IMR-90 (cell line): Measurements from ENCODE around the gene C22orf31. TPM values are rescaled to one million over a fixed set of nuclear protein-coding genes. Genes with fewer than 3 reads are reported as not detected.
A peak's percentile ranks its signal among the peaks of the same experiment; 100 is the strongest.

Experiments used
- ATAC-seq: fragments of 200-7000 bp; cut with Tn5 transposase; 2 replicates; pipeline ENCODE4 v1.9.1; 2020; ENCODE audit warnings: low read depth, mild to moderate bottlenecking, moderate library complexity
- BruUV-seq: library from RNA; stranded (reverse); fragments of 400-500 nt; replicated peaks from 2 replicates; lab custom pipeline; 2021; lab: Mats Ljungman, UMichigan
- CTCF ChIA-PET: fragments of 300-600 bp; formaldehyde crosslinking; extraction: SDS; loops from one replicate; lab custom pipeline; 2021; ENCODE audit warnings: antibody characterized with exemption; lab: Yijun Ruan, JAX
- POLR2A ChIA-PET: fragments of 300-600 bp; sonication (Branson Sonifier 250); formaldehyde crosslinking; loops from one replicate; lab custom pipeline; 2022; ENCODE audit warnings: antibody characterized with exemption; ENCODE audit not compliant: unreplicated experiment; lab: Charles Lee
- DNase-seq: peaks from one replicate; pipeline ENCODE4 v3.0.0; 2013
- H2AFZ ChIP-seq: replicated peaks from 2 replicates; pipeline ENCODE3; 2013; ENCODE audit warnings: low read length, mild to moderate bottlenecking; ENCODE audit not compliant: poor library complexity
- H2AK5ac ChIP-seq: 2 replicates; pipeline ENCODE4 v1.6.1; 2013; ENCODE audit warnings: low read depth, low read length, inconsistent platforms
- H2AK9ac ChIP-seq: replicated peaks from 2 replicates; pipeline ENCODE3; 2013; ENCODE audit warnings: mild to moderate bottlenecking, low read depth, low read length, moderate library complexity; ENCODE audit not compliant: poor library complexity
- H2BK120ac ChIP-seq: 2 replicates; pipeline ENCODE4 v1.6.1; 2013; ENCODE audit warnings: low read depth, low read length, inconsistent platforms
- H2BK15ac ChIP-seq: 3 replicates; pipeline ENCODE4 v1.6.1; 2013; ENCODE audit warnings: low read depth, low read length, inconsistent platforms
- H2BK20ac ChIP-seq: 2 replicates; pipeline ENCODE4 v1.6.1; 2013; ENCODE audit warnings: low read depth, mild to moderate bottlenecking, inconsistent platforms, low read length, moderate library complexity
- H2BK5ac ChIP-seq: 2 replicates; pipeline ENCODE4 v1.6.1; 2013; ENCODE audit warnings: mild to moderate bottlenecking, low read depth, low read length, inconsistent platforms; ENCODE audit not compliant: poor library complexity, severe bottlenecking
- H3K14ac ChIP-seq: replicated peaks from 2 replicates; pipeline ENCODE4 v1.6.1; 2013; ENCODE audit warnings: low read depth, low read length, inconsistent platforms
- H3K18ac ChIP-seq: 2 replicates; pipeline ENCODE4 v1.6.1; 2013; ENCODE audit warnings: low read depth, low read length, control low read depth
- H3K23ac ChIP-seq: 2 replicates; pipeline ENCODE4 v1.6.1; 2013; ENCODE audit warnings: low read depth, low read length, inconsistent platforms
- H3K27ac ChIP-seq: 2 replicates; pipeline ENCODE4 v1.5.1; 2013; ENCODE audit warnings: mild to moderate bottlenecking, control low read depth, low read length; ENCODE audit not compliant: insufficient read depth
- H3K27me3 ChIP-seq: 2 replicates; pipeline ENCODE4 v1.6.1; 2013; ENCODE audit warnings: low read length; ENCODE audit not compliant: control insufficient read depth, insufficient read depth
- H3K36me3 ChIP-seq: 2 replicates; pipeline ENCODE4 v1.6.1; 2013; ENCODE audit warnings: low read length, mixed read lengths; ENCODE audit not compliant: control insufficient read depth, insufficient read depth
- H3K4ac ChIP-seq: 2 replicates; pipeline ENCODE4 v1.6.1; 2013; ENCODE audit warnings: low read depth, low read length, inconsistent platforms
- H3K4me1 ChIP-seq: 2 replicates; pipeline ENCODE4 v1.6.1; 2013; ENCODE audit warnings: low read length, mixed read lengths; ENCODE audit not compliant: control insufficient read depth, insufficient read depth
- H3K4me2 ChIP-seq: 2 replicates; pipeline ENCODE4 v1.6.1; 2013; ENCODE audit warnings: low read depth, mild to moderate bottlenecking, control low read depth, low read length, moderate library complexity
- H3K4me3 ChIP-seq: 2 replicates; pipeline ENCODE4 v1.5.1; 2013; ENCODE audit warnings: low read depth, mild to moderate bottlenecking, control low read depth, low read length, moderate library complexity; ENCODE audit not compliant: insufficient read depth
- H3K56ac ChIP-seq: 2 replicates; pipeline ENCODE4 v1.6.1; 2013; ENCODE audit warnings: low read length, inconsistent platforms; ENCODE audit not compliant: insufficient read depth; ENCODE audit errors: extremely low read depth
- H3K79me1 ChIP-seq, 2 experiments: 2 replicates each; pipeline ENCODE4 v1.6.1; 2013; ENCODE audit warnings: low read length in 2 of 2, inconsistent platforms in 1 of 2, low read depth in 1 of 2
- H3K9ac ChIP-seq: 2 replicates; pipeline ENCODE4 v1.6.1; 2013; ENCODE audit warnings: low read depth, low read length, control low read depth
- H3K9me1 ChIP-seq: 2 replicates; pipeline ENCODE4 v1.6.1; 2013; ENCODE audit warnings: low read length, inconsistent platforms; ENCODE audit not compliant: insufficient read depth
- H3K9me3 ChIP-seq: 2 replicates; pipeline ENCODE4 v1.6.1; 2013; ENCODE audit warnings: low read length; ENCODE audit not compliant: control insufficient read depth, insufficient read depth
- H4K20me1 ChIP-seq: 2 replicates; pipeline ENCODE4 v1.6.1; 2013; ENCODE audit warnings: low read length, inconsistent platforms; ENCODE audit not compliant: insufficient read depth
- H4K5ac ChIP-seq: 2 replicates; pipeline ENCODE4 v1.6.1; 2013; ENCODE audit warnings: mild to moderate bottlenecking, low read depth, low read length, control low read depth
- H4K8ac ChIP-seq, 2 experiments: 2 replicates each; pipeline ENCODE4 v1.6.1; 2013; ENCODE audit warnings: low read depth in 2 of 2, low read length in 2 of 2, control low read depth in 1 of 2, inconsistent platforms in 1 of 2
- H4K91ac ChIP-seq: 2 replicates; pipeline ENCODE4 v1.6.1; 2013; ENCODE audit warnings: low read depth, low read length, inconsistent platforms; ENCODE audit not compliant: insufficient read depth
- BHLHE40 ChIP-seq: fragments of 150-350 bp; IDR thresholded peaks from 2 replicates; pipeline ENCODE4 v1.6.1; 2016; ENCODE audit warnings: mild to moderate bottlenecking, low read depth, low read length
- CEBPB ChIP-seq: IDR thresholded peaks from 2 replicates; pipeline ENCODE4 v1.6.1; 2012; ENCODE audit warnings: low read depth, low read length, improper control_type of control experiment
- ELK1 ChIP-seq: fragments of 150-350 bp; IDR thresholded peaks from 2 replicates; pipeline ENCODE4 v1.6.1; 2016; ENCODE audit warnings: low read depth, mild to moderate bottlenecking, low read length, moderate library complexity, borderline replicate concordance
- MAFK ChIP-seq: IDR thresholded peaks from 2 replicates; pipeline ENCODE4 v1.6.1; 2012; ENCODE audit warnings: low read depth, low read length, improper control_type of control experiment
- MAZ ChIP-seq: IDR thresholded peaks from 2 replicates; pipeline ENCODE4 v1.6.1; 2012; ENCODE audit warnings: low read depth, mild to moderate bottlenecking, low read length, improper control_type of control experiment, moderate library complexity, borderline replicate concordance
- MXI1 ChIP-seq: IDR thresholded peaks from 2 replicates; pipeline ENCODE4 v1.6.1; 2012; ENCODE audit warnings: low read depth, mild to moderate bottlenecking, low read length, moderate library complexity, borderline replicate concordance
- NFE2L2 ChIP-seq: fragments of 150-350 bp; IDR thresholded peaks from 2 replicates; pipeline ENCODE4 v1.6.1; 2016; ENCODE audit warnings: low read depth, mild to moderate bottlenecking, low read length
- RCOR1 ChIP-seq: IDR thresholded peaks from 2 replicates; pipeline ENCODE4 v1.6.1; 2012; ENCODE audit warnings: mild to moderate bottlenecking, low read length, improper control_type of control experiment; ENCODE audit not compliant: insufficient replicate concordance
- RFX5 ChIP-seq: IDR thresholded peaks from 2 replicates; pipeline ENCODE4 v1.8.0; 2012; ENCODE audit warnings: low read depth, mild to moderate bottlenecking, low read length, moderate library complexity
- SMC3 ChIP-seq: fragments of 150-350 bp; IDR thresholded peaks from 2 replicates; pipeline ENCODE4 v1.6.1; 2016; ENCODE audit warnings: low read depth, mild to moderate bottlenecking, antibody characterized with exemption, low read length, moderate library complexity
- USF2 ChIP-seq: fragments of 150-350 bp; IDR thresholded peaks from 2 replicates; pipeline ENCODE4 v1.6.1; 2017; ENCODE audit warnings: mild to moderate bottlenecking, antibody characterized with exemption, low read length, low read depth
- WGBS, 2 experiments: methylation state at CpG; one replicate each; pipeline versions ENCODE4 v1.1.5 to v1.1.7; 2013; ENCODE audit warnings: missing lambda C conversion rate in 2 of 2; ENCODE audit not compliant: insufficient read length in 1 of 2; ENCODE audit errors: extremely low coverage in 2 of 2; 5-methylcytosine and 5-hydroxymethylcytosine counted together
- dilution Hi-C: fragments of 300-500 bp; cut with HindIII; formaldehyde crosslinking; loops from one replicate; pipeline ENCODE4 v1.14.3; 2018; ENCODE audit warnings: low sequenced_read_pairs; ENCODE audit not compliant: unreplicated experiment
- in situ Hi-C: fragments of 300-500 bp; cut with MboI; formaldehyde crosslinking; loops from 3 replicates; pipeline ENCODE4 v1.14.3; 2019; ENCODE audit warnings: low sequenced_read_pairs, inconsistent platforms, mixed read lengths
- intact Hi-C: fragments of 100-400 bp; cut with micrococcal nuclease; formaldehyde crosslinking; loops from 2 replicates; pipeline ENCODE4 v1.10.0; 2022
- polyA plus RNA-seq, 3 experiments: library from polyadenylated mRNA; depleted of rRNA; stranded (reverse); fragments of >200 nt; gene quantifications; 2 replicates each; pipeline ENCODE4 v1.2.3, GENCODE V29; 2012; ENCODE audit warnings: low replicate concordance in 1 of 3
- total RNA-seq: library from RNA; depleted of rRNA; stranded (reverse); fragments of >200 nt; gene quantifications from 2 replicates; pipeline ENCODE4 v1.2.3, GENCODE V29; 2012
- TF ChIP-seq, protein P1 (sequence below): conservative IDR thresholded peaks from 2 replicates; pipeline ENCODE4 v1.5.1; 2012; ENCODE audit warnings: mild to moderate bottlenecking, low read depth, low read length, improper control_type of control experiment

C22orf31 gene
- total and polyA plus RNA-seq, 2 of the 4 experiments (the other 2 are of a cell fraction), result not detected

DNA sequence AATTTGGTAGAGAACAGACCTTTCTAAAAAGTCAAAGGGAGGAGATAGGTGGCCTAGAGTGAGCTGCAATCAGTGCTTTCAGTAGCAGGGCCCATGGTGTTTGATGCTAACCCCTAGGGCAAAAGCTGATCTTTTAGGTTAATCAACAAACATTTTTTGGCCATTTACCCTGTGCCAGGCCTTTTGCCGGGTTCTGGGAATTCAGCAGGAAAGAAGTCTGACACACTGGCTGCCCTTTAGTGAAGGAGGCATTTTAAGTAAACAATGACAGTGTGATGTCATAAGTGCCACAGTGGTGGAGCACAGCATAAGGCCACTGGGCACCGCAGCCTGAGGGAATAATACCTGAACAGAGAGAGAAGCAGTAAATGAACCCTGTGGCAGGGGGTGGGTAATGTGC lies 29.0 kb downstream of the C22orf31 start:
- no peak overlapping the region for H3K4me3 ChIP-seq
- H3K18ac ChIP-seq, result peak overlapping the region; percentile 27; the same call in 1 of the 2 replicates
- in situ Hi-C loops (loop anchor here (10.0 kb wide), 1 partner anchor 428 kb away; no protein-coding TSS in a partner anchor), intact Hi-C loops (loop anchor here (5.0 kb wide), 1 partner anchor 130 kb away; no protein-coding TSS in a partner anchor), dilution Hi-C loops (no loop called here)
- H2AK9ac ChIP-seq, result no peak overlapping the region
- no peaks in the 10 kb centered on the region for H3K9me3 ChIP-seq
- no peak overlapping the region for H3K56ac ChIP-seq
- peak overlapping the region; percentile 22 for H2AK5ac ChIP-seq
- H2BK120ac ChIP-seq, result peak overlapping the region; percentile 91; the same call in 1 of the 2 replicates
- peaks cover 17 to 27% of the 10 kb centered on the region in 2 experiments; a peak in 3 of 4 replicates for H3K79me1 ChIP-seq
- no peaks in the 10 kb centered on the region for H3K36me3 ChIP-seq
- no peak for TF ChIP-seq USF2
- no peak for TF ChIP-seq NFE2L2
- no peak for TF ChIP-seq RCOR1
- TF ChIP-seq, protein P1, sequence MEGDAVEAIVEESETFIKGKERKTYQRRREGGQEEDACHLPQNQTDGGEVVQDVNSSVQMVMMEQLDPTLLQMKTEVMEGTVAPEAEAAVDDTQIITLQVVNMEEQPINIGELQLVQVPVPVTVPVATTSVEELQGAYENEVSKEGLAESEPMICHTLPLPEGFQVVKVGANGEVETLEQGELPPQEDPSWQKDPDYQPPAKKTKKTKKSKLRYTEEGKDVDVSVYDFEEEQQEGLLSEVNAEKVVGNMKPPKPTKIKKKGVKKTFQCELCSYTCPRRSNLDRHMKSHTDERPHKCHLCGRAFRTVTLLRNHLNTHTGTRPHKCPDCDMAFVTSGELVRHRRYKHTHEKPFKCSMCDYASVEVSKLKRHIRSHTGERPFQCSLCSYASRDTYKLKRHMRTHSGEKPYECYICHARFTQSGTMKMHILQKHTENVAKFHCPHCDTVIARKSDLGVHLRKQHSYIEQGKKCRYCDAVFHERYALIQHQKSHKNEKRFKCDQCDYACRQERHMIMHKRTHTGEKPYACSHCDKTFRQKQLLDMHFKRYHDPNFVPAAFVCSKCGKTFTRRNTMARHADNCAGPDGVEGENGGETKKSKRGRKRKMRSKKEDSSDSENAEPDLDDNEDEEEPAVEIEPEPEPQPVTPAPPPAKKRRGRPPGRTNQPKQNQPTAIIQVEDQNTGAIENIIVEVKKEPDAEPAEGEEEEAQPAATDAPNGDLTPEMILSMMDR, result no peak
- TF ChIP-seq MAZ, result no peak
- TF ChIP-seq CEBPB, result no peak
- no peak for TF ChIP-seq MXI1
- TF ChIP-seq MAFK, result no peak
- no peak for TF ChIP-seq ELK1
- no peak for TF ChIP-seq BHLHE40
- TF ChIP-seq SMC3, result no peak
- no peak for TF ChIP-seq RFX5
- no CpG with 5 or more reads among the region's 2 CpGs for WGBS, 2 experiments
- peak overlapping the region; percentile 74 to 90; a peak in 1 of 4 replicates for H4K8ac ChIP-seq
- H2AFZ ChIP-seq, result no peak overlapping the region
- CTCF ChIA-PET, result interaction anchor here (2.1 kb wide), 1 partner anchor 8 kb away, joined by 14 read pairs; no protein-coding TSS in a partner anchor
- peaks cover 16% of the 10 kb centered on the region for H3K9me1 ChIP-seq
- H4K20me1 ChIP-seq, result no peaks in the 10 kb centered on the region
- H2BK5ac ChIP-seq, result peak overlapping the region; percentile 90
- POLR2A ChIA-PET, result interaction anchor here (0.5 kb wide), 1 partner anchor 800 kb away, joined by 5 read pairs; no protein-coding TSS in a partner anchor
- H3K4ac ChIP-seq, result peak overlapping the region; percentile 90; the same call in 1 of the 2 replicates
- peak overlapping the region; percentile 93 for H4K91ac ChIP-seq
- no peaks in the 10 kb centered on the region for H3K27me3 ChIP-seq
- DNase-seq, result peak; percentile 27
- peak overlapping the region; percentile 28; the same call in 1 of the 2 replicates for H4K5ac ChIP-seq
- no peak overlapping the region for H3K4me2 ChIP-seq
- no peak overlapping the region for H3K27ac ChIP-seq
- H3K14ac ChIP-seq, result peak overlapping the region; percentile 81; the same call in 1 of the 2 replicates
- no peak overlapping the region for H3K9ac ChIP-seq
- no peak for ATAC-seq
- H2BK20ac ChIP-seq, result peak overlapping the region; percentile 89; the same call in 1 of the 2 replicates
- H2BK15ac ChIP-seq, result 0 out of 3 replicates have a peak overlapping the region, but pooled peaks have one; percentile 45
- H3K23ac ChIP-seq, result no peak overlapping the region; the same call in 1 of the 2 replicates
- H3K4me1 ChIP-seq, result peaks cover 18% of the 10 kb centered on the region
- no TSS peak for BruUV-seq
